Medulla oblongata (tissue), 1 donor: ENCODE results near the gene NUDT14.
A peak's percentile ranks its signal among the peaks of the same experiment; 100 is the strongest.

Experiments
- DNase-seq: peaks from one replicate; pipeline ENCODE4 v3.0.0-alpha.2; 2015; ENCODE audit errors: extremely low spot score

Gene NUDT14

DNA sequence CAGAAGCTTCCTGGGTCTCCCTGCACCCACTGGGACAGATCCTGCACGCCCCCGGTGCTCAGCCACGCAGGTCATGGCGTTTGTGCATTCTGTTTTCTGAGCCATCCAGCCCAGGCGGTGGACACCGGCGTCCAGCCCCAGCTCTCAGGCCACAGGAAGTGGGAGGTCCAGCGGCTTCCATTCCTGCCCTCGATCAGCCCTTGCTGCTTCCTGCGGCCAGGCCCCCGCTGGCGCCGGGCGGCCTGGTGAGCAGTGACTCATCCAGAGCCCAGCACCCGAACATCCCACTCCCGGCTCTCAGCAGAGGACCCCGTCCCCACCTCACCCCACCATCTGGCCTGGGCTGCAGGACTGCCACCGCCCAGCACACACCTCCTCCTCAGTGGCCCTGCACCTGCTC, 18.0 kb upstream of the NUDT14 start:
- DNase-seq: no peak

DNA sequence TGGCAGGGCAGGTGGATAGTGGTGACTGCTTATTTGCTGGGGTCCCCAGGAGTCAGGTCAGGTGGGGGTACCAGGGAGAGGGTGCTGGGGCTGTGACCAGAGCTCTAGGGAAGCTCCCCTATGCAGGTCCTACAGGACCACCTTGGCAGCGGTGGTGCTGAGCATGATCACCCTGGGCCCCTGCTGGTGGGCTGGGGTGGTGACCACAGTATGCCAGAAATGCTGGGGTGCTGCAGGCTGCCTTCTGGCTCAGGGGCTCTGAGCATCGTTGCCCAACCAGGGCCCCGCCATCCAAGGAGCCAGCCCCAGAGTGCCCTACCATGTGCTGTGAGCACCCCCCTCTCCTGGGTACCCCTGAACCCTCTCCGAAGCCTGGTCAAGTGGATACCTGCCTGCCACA, 17.5 kb upstream of the NUDT14 start:
- no peak for DNase-seq

DNA sequence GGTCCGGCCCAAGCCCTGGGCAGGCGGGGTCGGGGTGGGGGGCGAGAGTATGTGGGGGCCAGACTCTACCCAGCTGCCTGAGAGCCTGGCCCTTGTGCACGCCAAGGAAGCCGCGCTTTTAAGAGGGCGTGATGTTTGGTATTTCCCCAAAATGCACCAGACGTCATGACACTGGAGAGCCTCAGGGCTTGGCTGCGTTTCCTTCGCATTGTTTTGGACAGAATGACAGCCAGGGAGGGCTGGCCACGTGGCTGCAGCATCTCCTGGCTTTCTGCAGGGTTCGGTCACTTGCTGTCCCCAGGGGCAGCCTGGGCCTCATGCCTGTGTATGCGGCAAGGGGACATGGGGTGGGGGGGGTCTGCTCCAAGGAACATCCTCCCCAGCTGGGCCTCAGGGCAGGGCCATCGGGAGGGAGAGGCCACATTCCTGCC, 16.1 kb upstream of the NUDT14 start:
- DNase-seq: peak; percentile 48

DNA sequence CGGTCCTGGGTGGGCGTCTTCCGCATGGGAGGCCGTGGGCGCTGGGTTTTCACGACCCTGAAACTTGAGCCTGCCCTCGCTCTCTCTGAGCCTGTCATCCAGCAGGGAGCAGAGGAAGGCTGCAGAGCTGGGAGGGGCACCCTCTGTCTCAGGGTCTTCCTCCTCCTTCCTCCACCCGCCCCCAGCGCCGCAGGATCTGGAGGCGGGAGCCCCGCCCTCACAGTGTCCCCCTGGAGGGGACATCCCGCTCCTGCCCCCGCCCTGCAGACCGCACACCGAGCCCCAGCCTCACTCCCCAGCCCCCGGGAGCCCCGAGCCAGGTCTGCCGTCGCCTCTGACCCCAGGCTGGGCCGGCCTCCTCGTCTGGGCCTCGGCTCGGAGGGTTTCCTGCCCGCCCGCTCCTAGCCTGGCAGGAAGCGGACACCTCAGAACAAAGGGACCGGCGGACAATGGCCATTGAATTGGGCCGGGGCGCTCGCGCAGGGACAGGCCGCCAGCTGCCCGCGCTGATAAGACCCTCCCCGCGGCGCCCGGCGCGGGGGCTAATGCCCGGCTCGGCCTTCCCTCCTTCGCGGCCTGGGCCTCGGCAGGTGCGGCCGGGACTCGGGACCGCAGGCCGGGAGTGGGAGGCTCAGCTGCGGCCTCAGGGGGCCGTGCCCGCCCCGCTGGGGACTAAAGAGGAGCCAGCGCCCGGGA, 15.3 kb upstream of the NUDT14 start:
- no peak for DNase-seq

DNA sequence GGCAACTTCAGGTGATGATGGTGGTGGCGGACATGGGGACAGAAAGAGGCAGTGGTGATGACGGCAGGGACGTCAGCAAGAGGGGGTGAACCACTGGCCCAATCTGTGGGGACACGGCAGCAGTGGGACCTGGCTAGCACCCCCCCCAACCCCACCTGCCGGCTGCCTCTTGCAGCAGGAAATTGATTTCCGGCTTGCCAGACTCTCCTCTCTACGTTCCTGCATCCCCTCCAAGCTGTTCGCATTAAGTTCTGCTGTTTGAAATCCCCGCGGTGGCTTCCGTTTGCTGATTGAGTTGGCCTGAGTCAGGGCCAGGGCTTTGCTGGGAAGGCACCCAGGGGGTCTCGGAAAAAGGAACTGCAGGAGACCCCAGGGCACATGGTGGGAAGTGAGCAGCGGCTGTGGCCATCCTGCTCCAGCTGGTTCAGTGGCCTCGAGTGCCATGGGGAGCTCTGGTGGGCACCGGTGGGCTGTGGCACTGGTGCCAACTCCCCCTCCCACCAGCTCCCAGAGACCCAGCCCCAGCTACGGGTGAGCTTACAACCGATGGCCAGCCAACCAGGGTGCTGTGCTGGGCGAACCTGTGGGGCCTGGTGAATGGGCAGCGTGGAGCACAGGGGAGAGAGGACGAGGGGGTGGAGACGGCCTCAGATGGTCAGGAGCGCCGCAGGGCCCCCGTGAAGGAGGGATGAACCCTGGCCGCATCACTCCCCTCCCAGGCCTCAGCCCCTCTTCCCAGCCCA, 14.6 kb upstream of the NUDT14 start:
- no peak for DNase-seq

DNA sequence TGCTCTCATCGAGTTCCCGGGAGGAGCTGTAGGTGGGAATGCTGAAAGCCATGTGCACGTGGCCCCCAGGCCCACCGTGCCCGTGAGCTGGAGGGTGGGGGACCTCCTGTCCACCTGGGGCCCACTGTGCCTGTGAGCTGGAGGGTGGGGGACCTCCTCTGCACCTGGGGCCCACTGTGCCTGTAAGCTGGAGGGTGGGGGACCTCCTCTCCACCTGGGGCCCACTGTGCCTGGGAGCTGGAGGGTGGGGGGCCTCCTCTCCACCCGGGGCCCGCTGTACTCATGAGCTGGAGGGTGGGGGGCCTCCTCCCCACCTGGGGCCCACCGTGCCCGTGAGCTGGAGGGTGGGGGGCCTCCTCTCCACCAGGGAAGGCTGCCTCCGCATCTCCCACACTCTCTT, 13.9 kb upstream of the NUDT14 start:
- no peak for DNase-seq

DNA sequence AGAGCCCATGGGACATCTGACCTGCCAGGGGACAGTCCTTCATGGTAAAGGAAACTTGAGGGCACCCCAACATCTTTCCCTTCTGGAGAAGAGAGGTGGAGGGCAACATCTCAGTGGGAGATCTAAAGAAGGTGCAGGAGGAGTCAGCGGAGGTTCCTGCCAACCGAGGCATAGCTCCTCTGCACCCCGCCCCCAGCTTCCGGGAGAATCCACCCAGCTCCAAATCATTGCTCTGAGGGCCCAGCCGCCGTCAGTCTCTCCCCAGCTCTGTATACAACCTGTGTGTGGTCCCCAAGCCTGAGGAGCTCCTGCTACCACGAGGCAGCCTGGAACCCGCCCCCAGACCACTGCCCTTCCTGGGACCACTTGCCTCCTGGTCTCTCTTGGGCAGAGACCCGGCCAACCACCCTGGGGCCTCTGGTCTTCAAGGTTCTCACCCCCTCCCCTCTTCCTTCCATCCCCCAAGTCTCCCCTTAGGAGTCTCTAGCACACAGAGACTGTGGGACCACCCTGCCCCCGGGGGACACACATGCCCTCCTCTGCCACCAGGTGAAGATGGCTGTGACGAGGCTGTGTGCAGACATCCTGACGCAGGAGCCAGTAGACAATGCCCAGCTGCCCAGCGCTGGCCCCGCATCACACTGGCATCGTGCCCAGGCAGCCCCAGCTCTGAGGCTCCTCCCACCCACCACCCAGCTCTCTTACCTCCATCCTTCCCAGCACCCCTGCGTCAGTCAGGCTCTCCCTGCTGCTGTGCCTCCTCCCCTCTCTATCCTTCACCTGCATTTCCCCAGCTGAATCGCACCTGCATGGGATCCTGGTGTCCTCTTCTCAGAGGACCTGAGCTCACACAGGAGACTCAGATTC, 13.0 kb upstream of the NUDT14 start:
- no peak for DNase-seq

DNA sequence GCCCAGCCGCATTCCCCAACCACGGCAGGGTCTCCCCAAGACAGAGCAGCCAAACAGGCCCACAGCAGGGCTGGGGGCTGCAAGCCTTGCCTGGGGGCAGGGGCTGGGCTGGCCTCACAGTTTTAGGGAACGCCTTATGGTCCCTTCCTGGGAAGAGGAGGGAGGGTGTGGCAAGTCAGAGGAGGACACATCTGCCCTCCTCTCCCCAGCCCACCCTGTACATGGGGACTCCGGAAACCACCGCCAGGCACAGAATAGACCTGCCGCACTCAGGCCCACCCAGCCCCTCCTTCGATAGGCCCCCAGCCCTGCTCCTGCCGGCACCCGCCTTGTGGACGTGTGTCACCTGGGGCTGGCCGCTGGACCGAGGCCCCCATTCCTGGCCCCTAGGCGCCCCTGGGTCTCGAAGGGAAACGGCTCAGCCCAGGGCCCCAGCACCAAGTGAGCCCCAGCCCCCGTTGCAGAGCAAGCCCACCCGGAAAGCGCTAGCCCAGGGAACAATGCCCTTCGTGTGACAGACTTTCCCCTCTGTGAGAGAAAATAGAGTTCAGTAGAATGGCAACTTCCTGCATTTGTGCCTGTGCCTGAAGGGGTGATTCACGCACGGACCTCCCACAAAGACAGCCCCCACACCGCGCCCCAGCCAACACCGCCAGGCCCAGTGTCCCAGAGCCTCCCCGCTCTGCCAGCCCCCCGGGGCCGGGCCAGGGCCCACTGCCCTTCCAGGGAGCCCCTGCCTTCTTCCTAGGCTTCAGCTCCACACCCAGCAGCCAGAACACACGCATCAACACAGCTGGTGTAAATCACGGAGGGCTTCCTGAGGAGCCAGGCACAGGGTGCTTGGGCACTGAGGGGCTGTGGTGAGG, 12.0 kb upstream of the NUDT14 start:
- DNase-seq: no peak

DNA sequence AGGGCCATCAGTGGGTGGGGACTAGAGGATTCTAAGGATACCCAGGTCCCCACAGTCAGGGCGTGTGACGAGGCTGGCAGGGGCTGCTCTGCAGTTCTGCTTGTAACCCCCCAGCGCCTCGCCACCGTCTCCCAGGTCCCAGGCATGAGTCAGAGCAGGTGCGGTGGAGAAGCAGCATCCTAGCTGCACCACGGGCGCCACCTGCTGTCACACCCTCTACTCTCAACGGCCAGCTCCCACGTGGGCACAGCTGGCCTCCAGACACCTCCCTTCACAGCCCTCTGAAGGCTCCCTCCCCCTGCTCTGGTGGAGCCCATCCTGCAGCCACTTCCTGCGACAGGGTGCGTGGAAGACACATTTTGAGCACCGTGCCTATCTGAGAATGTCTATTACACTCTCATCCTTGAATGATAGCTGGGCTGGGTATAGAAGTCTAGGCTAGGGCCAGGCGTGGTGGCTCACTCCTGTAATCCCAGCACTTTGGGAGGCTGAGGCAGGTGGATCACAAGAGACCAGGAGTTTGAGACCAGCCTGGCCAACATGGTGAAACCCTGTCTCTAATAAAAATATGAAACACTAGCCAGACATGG, 6.9 kb upstream of the NUDT14 start:
- DNase-seq: no peak

DNA sequence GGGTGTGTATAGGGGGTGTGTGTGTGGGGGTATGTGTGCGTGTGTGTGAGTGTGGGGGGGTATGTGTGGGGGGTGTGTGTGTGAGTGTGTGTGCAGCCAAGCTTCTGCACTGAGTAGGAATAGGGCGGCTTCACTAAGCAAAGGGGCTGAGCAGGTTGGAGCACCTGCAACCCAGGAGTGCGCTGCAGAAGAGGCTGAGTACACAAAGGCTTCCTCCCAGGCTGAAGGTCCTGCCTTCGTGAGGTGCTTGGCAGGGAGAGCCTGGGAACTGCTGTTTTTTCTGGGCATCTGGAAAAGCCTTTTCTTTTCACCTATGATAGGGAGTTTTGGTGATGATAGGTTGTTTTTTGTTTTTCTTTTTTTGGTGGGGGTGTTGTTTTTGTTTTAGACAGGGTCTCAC, 6.0 kb upstream of the NUDT14 start:
- DNase-seq: no peak

DNA sequence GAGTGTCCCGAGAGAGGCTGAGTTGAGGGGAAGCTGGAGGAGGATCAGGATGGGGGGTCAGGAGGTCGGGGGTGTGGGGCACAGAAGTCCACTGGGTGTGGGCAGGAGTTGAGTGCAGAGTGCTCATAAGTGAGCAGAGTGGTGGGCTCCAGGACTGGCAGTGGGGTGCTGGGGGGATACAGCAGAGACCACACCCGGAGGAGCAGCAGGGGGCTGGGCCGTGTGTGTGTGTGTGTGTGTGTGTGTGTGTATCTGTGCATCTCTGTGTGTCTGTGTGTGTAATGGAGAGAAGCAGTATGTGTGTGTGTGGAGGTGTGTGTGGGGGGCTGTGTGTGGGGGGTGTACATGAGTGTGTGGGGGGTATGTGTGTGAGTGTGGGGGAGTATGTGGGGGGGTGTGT, 4.9 kb upstream of the NUDT14 start:
- DNase-seq: no peak

DNA sequence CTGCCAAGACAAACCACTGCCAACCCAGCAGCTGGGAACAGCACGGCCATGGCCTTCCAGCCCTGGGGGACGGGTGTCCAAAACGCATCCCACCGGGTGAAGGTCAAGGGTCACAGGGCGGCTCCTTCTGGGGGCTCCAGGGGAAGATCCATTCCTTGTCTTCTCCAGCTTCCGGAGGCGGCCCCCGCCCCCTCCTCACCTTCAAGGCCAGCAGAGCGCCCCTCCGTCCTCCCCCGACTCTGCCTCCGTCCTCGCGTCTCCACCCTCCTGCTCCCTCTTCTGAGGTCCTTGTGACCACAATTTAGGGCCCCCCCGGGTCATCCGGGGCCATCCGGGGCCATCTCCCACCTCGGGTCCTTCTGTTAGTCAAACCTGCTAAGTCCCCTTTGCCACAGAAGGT, 3.9 kb upstream of the NUDT14 start:
- no peak for DNase-seq

DNA sequence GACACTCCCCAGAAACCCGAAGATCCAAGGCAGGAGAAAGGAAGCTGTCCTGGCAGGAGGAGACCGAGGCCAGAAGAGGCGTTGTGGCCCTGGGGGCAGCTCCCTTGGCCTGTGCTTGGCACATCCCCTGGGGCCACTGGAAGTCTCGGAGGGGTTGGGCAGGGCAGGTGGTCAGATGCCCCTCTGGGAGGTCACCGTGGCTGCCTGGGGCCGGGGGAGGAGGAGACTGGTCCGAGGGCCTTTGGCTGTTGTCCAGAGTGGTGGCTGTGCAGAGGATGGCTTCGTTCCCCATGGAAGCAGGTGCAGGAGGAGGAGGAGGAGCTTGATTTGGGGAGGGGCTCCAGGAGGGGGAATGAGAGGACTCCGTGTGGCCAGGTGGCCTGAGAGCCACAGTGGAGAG, 3.3 kb upstream of the NUDT14 start:
- DNase-seq: no peak

DNA sequence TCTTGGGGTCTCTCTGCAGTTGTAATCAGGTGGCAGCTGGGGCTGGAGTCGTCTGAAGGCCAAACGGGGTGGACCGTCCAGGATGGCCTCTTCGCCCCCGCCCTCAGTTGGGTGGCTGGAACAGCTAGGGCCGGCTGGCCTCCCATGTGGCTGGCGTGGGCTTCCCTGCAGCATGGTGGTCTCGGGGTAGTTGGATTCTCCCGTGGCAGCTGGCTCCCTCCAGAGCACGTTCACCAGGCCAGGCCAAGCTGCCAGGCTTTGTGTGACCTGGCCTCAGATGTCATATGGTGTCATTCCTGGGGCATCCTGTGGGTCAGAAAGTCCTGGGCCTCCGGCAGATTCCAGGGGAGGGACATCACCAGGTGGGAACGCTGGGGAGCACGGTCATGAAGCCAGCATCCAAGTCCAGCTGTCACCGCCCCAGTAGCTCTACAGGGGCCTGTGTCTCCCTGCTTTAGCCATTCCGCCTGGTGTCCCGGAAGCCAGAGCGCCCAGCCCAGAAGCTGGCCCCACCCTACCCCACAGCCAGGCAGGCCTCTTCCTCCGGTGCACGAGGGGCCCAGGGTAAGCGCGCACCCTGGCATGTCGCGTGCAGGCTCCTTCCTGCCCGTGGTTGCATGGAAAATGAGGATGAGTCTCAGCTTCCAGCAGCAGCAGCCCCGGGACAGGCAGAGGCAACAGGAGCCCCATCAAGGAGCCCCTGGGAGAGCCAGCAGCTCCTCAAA, 1.3 kb upstream of the NUDT14 start:
- DNase-seq: no peak

DNA sequence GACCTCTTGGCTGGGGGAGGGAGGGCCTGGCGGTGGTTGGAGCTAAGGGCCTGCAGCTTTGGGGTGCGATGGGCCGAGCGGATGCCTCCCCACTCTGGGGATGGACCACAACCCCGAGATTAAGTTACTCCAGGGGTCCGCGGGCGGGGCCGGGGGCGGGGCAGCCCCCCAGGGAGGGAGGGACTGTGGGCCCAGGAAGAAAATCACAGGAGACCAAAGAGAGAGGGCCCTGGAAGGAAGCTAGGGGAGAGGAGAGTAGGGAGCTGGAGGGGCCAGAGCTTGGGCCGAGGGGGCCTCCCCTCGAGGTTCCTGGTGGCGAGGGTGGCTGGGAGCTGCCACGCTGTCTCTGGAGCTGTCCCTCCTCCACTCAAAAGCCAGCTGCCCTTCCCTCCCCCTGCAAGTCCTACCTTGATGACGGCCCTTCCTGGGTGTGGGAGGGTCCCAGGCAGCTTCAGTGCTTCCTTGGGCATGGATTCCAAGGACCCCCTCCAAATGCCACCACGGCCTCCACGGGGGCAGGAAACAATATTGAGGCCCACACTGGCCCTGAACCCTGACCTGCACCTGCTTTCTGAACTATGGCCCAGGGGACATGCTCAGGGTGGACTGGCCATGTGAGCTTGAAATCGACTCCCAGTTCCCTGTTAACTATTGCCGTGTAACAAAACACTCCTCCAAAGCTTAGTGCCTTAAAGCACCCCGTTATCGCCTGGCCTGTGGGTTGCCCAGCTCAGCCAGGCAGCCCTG, 610 bp upstream of the NUDT14 start:
- no peak for DNase-seq

DNA sequence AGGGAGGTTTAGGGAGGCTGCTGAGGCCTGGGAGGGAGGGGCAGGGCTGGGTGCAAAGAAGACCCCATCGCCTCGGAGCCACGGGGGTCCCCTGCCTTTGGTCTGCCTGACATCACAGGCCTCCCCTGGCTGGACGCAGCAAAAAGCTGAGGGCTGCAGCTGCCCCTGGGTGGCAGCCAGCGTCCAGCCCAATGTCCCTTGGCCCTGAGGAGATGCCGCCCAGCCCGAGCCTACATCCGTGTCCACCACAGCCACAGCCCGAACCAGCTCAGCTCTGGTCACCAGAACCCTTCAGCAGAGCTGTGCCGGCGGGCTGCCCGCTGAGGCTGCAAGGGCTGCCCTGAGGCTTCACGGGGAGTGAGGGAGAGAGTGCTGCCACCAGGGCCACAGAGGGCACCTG, 1.9 kb downstream of the NUDT14 start:
- DNase-seq: no peak

DNA sequence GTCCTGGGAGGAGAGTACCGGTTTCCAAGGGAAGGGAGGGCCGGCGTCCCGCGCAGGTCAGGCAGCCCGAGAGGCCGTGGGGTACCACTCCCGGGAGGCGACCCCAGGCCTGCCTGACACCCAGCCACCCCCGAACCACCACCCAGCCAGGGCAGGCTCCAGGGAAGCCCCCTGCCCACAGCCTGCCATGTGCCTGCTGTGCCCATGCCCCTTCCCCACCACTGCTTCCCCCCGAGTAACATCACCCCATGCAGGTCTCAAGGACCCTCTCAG, 2.3 kb downstream of the NUDT14 start:
- DNase-seq: no peak

DNA sequence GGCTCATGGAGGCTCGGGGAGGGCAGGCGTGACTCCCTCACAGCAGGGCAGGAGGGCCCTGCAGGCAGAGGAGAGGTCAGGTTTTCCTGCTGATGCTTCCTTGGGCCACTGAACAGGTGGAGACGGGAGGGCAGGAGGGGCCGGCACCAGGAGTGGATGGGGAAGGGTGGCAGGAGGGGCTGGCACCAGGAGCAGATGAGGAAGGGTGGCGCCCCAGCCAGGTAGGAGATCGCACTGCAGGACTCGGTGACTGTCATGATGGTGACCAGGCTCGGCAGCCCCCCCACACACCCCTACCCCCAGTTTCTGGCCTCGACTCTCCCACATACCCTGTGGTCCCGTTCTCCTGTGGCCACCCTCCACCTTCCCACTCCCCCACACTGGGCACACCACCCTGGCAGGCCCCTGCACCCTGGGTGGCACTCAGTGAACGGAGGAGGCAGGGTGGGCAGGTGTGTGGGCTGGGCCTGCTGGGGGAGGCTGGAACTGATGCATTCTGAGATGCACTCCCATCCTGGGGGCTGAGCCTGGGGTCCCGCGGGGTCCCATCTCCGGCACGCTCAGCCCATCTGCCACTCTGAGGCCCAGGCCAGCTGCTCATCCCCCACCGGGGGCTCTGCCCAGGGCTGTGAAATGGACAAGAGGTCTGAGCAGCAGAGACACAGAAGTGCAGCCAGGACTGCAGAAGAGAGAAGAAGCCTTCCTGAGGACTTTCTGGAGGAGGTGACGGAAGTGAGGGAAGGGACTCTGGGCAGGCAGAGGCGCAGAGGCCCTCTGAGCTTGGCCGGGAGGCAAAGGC, 2.8 kb downstream of the NUDT14 start:
- DNase-seq: no peak

DNA sequence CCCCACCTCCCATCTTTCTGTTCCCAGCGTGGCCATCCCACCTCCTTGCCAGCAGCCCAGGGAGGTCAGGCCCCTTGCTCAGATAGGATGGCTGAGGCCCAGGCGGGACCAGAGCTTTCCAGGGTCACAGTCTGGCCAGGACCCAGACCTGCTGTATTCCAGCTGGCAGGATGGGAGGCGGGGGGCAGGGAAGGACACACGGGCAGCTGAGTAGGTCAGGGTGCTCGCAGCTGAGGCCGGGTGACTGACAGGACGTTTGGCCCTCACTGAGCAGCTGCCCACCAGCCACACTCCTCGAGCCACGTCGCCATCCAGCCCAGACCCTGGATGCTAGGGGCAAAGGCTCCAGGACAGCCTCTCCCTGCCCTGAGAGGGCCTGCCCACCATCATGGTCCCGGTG, 4.0 kb downstream of the NUDT14 start:
- DNase-seq: no peak
